Trophoblast cell (in vitro differentiated cells and primary cell): ENCODE data around the gene RAVER2.

Source experiments
- DNase-seq, 2 donors: peaks; one replicate each; pipeline ENCODE4 v3.0.0-alpha.2; 2016
- H2AFZ ChIP-seq: 2 replicates; pipeline ENCODE4 v1.6.1; 2013; ENCODE audit warnings: low read length, moderate library complexity, mild to moderate bottlenecking; ENCODE audit not compliant: insufficient read depth, poor library complexity
- H2AK5ac ChIP-seq: 2 replicates; pipeline ENCODE4 v1.6.1; 2013; ENCODE audit warnings: mild to moderate bottlenecking, low read length
- H2BK120ac ChIP-seq: 2 replicates; pipeline ENCODE4 v1.6.1; 2013; ENCODE audit warnings: low read length, mild to moderate bottlenecking, moderate library complexity; ENCODE audit not compliant: insufficient read depth, poor library complexity
- H2BK12ac ChIP-seq: 2 replicates; pipeline ENCODE4 v1.6.1; 2013; ENCODE audit warnings: mild to moderate bottlenecking, low read length, moderate library complexity
- H2BK5ac ChIP-seq: 2 replicates; pipeline ENCODE4 v1.6.1; 2013; ENCODE audit warnings: low read length, low read depth, moderate library complexity, mild to moderate bottlenecking; ENCODE audit not compliant: poor library complexity
- H3K14ac ChIP-seq: 2 replicates; pipeline ENCODE4 v1.6.1; 2013; ENCODE audit warnings: mild to moderate bottlenecking, low read length
- H3K18ac ChIP-seq: 2 replicates; pipeline ENCODE4 v1.6.1; 2013; ENCODE audit warnings: mild to moderate bottlenecking, low read length
- H3K23ac ChIP-seq: 2 replicates; pipeline ENCODE4 v1.6.1; 2013; ENCODE audit warnings: low read length
- H3K27ac ChIP-seq: 2 replicates; pipeline ENCODE4 v1.5.1; 2013; ENCODE audit warnings: low read depth, mild to moderate bottlenecking, inconsistent platforms, low read length, moderate library complexity
- H3K27me3 ChIP-seq: 2 replicates; pipeline ENCODE4 v1.6.1; 2013; ENCODE audit warnings: inconsistent platforms, mild to moderate bottlenecking, low read length, moderate library complexity; ENCODE audit not compliant: insufficient read depth
- H3K36me3 ChIP-seq, 2 experiments: 1 replicate in 1 of 2; 2 replicates in 1 of 2; pipeline ENCODE4 v1.6.1; 2013; ENCODE audit warnings: low read length in 2 of 2, mild to moderate bottlenecking in 2 of 2, moderate library complexity in 1 of 2; ENCODE audit not compliant: insufficient read depth in 2 of 2, control insufficient read depth in 1 of 2
- H3K4ac ChIP-seq: 2 replicates; pipeline ENCODE4 v1.6.1; 2013; ENCODE audit warnings: low read depth, mild to moderate bottlenecking, low read length, moderate library complexity
- H3K4me1 ChIP-seq, 2 experiments: 1 replicate in 1 of 2; 2 replicates in 1 of 2; pipeline ENCODE4 v1.6.1; 2013; ENCODE audit warnings: low read length in 2 of 2, mild to moderate bottlenecking in 2 of 2, moderate library complexity in 1 of 2; ENCODE audit not compliant: insufficient read depth in 2 of 2, control insufficient read depth in 1 of 2
- H3K4me2 ChIP-seq: 2 replicates; pipeline ENCODE4 v1.6.1; 2013; ENCODE audit warnings: inconsistent platforms, mild to moderate bottlenecking, low read length, moderate library complexity
- H3K4me3 ChIP-seq: 2 replicates; pipeline ENCODE4 v1.5.1; 2013; ENCODE audit warnings: mild to moderate bottlenecking, low read depth, low read length, inconsistent platforms
- H3K79me1 ChIP-seq: one replicate; pipeline ENCODE4 v1.6.1; 2013; ENCODE audit warnings: low read length
- H3K79me2 ChIP-seq: 2 replicates; pipeline ENCODE4 v1.6.1; 2013; ENCODE audit warnings: low read length, mild to moderate bottlenecking; ENCODE audit not compliant: control insufficient read depth, insufficient read depth, poor library complexity
- H3K9ac ChIP-seq: 2 replicates; pipeline ENCODE4 v1.6.1; 2013; ENCODE audit warnings: mild to moderate bottlenecking, low read length
- H3K9me3 ChIP-seq: 2 replicates; pipeline ENCODE4 v1.6.1; 2013; ENCODE audit warnings: low read depth, mild to moderate bottlenecking, control low read depth, inconsistent platforms, low read length; ENCODE audit not compliant: insufficient read depth
- H4K12ac ChIP-seq: 2 replicates; pipeline ENCODE4 v1.6.1; 2013; ENCODE audit warnings: low read depth, mild to moderate bottlenecking, low read length, moderate library complexity
- H4K8ac ChIP-seq: 2 replicates; pipeline ENCODE4 v1.6.1; 2013; ENCODE audit warnings: low read depth, mild to moderate bottlenecking, low read length, moderate library complexity
- H4K91ac ChIP-seq: one replicate; pipeline ENCODE4 v1.6.1; 2013; ENCODE audit warnings: low read depth, mild to moderate bottlenecking, low read length, moderate library complexity
- WGBS: extraction: QIAGEN DNeasy Blood & Tissue Kit; methylation state at CpG from one replicate; pipeline ENCODE4 v1.1.7; 2013; ENCODE audit warnings: missing lambda C conversion rate; ENCODE audit not compliant: insufficient read length, insufficient coverage; ENCODE audit errors: extremely low coverage; 5-methylcytosine and 5-hydroxymethylcytosine counted together

RAVER2 gene

DNA sequence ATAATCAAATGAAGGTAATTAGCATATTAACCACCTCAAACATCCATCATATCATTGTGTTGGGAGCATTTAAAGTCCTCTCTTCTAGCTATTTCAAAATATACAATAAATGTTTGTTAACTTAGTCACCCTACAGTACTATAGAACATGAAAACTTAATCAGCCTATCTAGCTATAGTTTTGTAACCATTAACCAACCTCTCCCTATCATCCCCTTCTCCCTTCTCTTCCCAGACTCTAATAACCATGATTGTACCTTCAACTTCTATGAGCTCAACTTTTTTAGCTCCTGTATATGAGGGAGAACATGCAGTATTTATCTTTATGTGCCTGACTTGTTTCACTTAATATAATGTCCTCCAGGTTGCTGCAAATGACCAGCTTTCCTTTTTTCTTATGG, 54.0 kb downstream of the RAVER2 start:
- H3K4me2 ChIP-seq, result no peak overlapping the region
- no peak overlapping the region for H3K23ac ChIP-seq
- no peak overlapping the region for H3K9ac ChIP-seq
- no peak overlapping the region for H3K18ac ChIP-seq
- H2BK5ac ChIP-seq, result no peak overlapping the region
- no peak overlapping the region for H4K91ac ChIP-seq
- H2BK120ac ChIP-seq, result no peak overlapping the region
- H3K4me1 ChIP-seq, result no peaks in the 10 kb centered on the region
- H4K8ac ChIP-seq, result no peak overlapping the region
- H2BK12ac ChIP-seq, result no peak overlapping the region
- H2AK5ac ChIP-seq, result no peak overlapping the region
- H3K14ac ChIP-seq, result no peak overlapping the region
- H4K12ac ChIP-seq, result no peak overlapping the region
- no peaks in the 10 kb centered on the region for H3K79me1 ChIP-seq
- no peaks in the 10 kb centered on the region for H3K9me3 ChIP-seq
- H3K4ac ChIP-seq, result no peak overlapping the region
- H3K27ac ChIP-seq, result no peak overlapping the region
- no peaks in the 10 kb centered on the region for H3K36me3 ChIP-seq
- no peak overlapping the region for H2AFZ ChIP-seq
- no peak for DNase-seq
- no peak overlapping the region for H3K4me3 ChIP-seq
- no peaks in the 10 kb centered on the region for H3K27me3 ChIP-seq
- no peaks in the 10 kb centered on the region for H3K79me2 ChIP-seq

DNA sequence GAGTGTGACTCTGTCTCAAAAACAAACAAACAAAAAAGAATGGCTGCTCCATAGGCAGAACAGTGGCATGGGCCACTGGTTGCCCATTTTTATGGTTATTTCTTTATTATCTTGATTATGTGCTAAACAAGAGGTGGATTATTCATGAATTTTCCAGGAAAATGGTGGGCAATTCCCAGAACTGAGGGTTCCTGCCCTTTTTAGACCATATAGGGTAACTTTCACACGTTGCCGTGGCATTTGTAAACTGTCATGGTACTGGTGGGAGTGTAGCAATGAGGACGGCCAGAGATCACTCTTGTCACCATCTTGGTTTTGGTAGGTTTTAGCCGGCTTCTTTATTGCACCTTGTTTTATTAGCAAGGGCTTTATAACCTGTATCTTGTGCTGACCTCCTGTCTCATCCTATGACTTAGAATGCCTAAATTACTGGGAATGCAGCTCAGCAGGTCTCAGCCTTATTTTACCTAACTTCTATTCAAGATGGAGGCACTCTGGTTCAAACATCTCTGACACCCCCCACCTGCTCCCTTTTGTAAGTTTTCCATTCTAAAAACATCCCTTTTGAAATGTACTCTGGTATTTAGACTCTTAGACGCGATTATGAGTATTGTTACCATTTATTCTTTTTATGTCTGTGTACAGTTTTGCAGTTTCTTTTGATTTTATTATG, 57.1 kb downstream of the RAVER2 start:
- H3K23ac ChIP-seq, result no peak overlapping the region
- H3K9ac ChIP-seq, result no peak overlapping the region
- no peak overlapping the region for H3K27ac ChIP-seq
- WGBS, result no CpG with 5 or more reads among the region's 6 CpGs
- no peaks in the 10 kb centered on the region for H3K36me3 ChIP-seq
- no peaks in the 10 kb centered on the region for H3K79me2 ChIP-seq
- H2AK5ac ChIP-seq, result no peak overlapping the region
- H3K4me2 ChIP-seq, result no peak overlapping the region
- no peak overlapping the region for H2BK5ac ChIP-seq
- H3K79me1 ChIP-seq, result no peaks in the 10 kb centered on the region
- no peak overlapping the region for H4K8ac ChIP-seq
- H3K18ac ChIP-seq, result no peak overlapping the region
- H2BK120ac ChIP-seq, result no peak overlapping the region
- H3K4me1 ChIP-seq, result no peaks in the 10 kb centered on the region
- H4K12ac ChIP-seq, result no peak overlapping the region
- H3K27me3 ChIP-seq, result no peaks in the 10 kb centered on the region
- H3K4ac ChIP-seq, result no peak overlapping the region
- H3K4me3 ChIP-seq, result no peak overlapping the region
- no peaks in the 10 kb centered on the region for H3K9me3 ChIP-seq
- DNase-seq, result no peak
- no peak overlapping the region for H2AFZ ChIP-seq
- no peak overlapping the region for H4K91ac ChIP-seq
- H3K14ac ChIP-seq, result no peak overlapping the region
- no peak overlapping the region for H2BK12ac ChIP-seq

DNA sequence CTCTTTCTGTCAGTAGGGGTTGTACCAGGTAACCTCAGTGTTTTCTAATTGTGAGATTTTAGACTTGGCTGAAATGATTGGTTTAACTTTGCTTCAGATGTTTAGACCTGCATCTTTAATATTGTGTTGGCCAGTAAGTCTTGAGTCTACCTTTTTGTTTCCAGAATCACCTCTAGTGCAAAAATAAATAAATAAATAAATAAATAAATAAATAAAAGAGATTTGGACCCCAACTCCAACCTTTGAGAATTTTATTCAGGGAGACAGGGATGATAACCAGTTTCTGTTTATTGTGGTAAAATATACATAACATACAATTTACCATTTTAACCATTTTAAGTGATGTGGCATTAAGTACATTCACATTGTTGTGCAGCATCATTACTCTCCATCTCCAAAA, 64.4 kb downstream of the RAVER2 start:
- no peaks in the 10 kb centered on the region for H3K9me3 ChIP-seq
- H3K27ac ChIP-seq, result no peak overlapping the region
- no peaks in the 10 kb centered on the region for H3K79me1 ChIP-seq
- no peak overlapping the region for H2AFZ ChIP-seq
- no peaks in the 10 kb centered on the region for H3K79me2 ChIP-seq
- no peak overlapping the region for H4K91ac ChIP-seq
- H3K9ac ChIP-seq, result no peak overlapping the region
- H3K18ac ChIP-seq, result no peak overlapping the region
- H2BK120ac ChIP-seq, result no peak overlapping the region
- no peaks in the 10 kb centered on the region for H3K27me3 ChIP-seq
- H3K4me3 ChIP-seq, result no peak overlapping the region
- no peak for DNase-seq
- H3K4me2 ChIP-seq, result no peak overlapping the region
- no peak overlapping the region for H4K12ac ChIP-seq
- H3K4ac ChIP-seq, result no peak overlapping the region
- no peaks in the 10 kb centered on the region for H3K36me3 ChIP-seq
- no peaks in the 10 kb centered on the region for H3K4me1 ChIP-seq
- H2BK12ac ChIP-seq, result no peak overlapping the region
- H2BK5ac ChIP-seq, result no peak overlapping the region
- no peak overlapping the region for H2AK5ac ChIP-seq
- H3K14ac ChIP-seq, result no peak overlapping the region
- no peak overlapping the region for H3K23ac ChIP-seq
- no peak overlapping the region for H4K8ac ChIP-seq

DNA sequence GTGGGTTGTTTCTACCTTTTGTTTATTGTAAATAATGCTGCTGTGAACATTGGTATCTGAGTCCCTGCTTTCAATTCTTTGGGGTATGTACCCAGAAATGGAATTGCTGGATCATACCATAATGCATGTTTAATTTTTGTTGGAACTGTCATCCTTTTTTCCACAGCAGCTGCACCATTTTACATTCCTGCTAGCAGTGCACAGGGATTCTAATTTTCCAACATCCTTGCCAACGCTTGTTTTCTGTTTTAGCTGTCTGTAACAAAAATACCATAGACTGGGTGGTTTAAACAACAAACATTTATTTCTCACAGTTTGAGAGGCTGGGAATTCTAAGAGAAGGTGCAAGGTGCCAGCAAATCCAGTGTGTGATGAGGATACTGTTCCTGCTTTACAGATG, 65.1 kb downstream of the RAVER2 start:
- no CpG with 5 or more reads among the region's 1 CpG for WGBS
- Histone ChIP-seq H4K8ac (no peak overlapping the region), H3K9me3 (no peaks in the 10 kb centered on the region), H3K9ac (no peak overlapping the region), H2AK5ac (no peak overlapping the region), H4K12ac (no peak overlapping the region), H2BK12ac (no peak overlapping the region), H3K4me1 (no peaks in the 10 kb centered on the region), H3K27me3 (no peaks in the 10 kb centered on the region), H3K27ac (no peak overlapping the region), H3K23ac (no peak overlapping the region), H3K79me2 (no peaks in the 10 kb centered on the region), H2BK5ac (no peak overlapping the region), H2AFZ (no peak overlapping the region), H3K4me3 (no peak overlapping the region), H4K91ac (no peak overlapping the region), H3K18ac (no peak overlapping the region), H3K4ac (no peak overlapping the region), H3K36me3 (no peaks in the 10 kb centered on the region), H3K79me1 (no peaks in the 10 kb centered on the region), H3K14ac (no peak overlapping the region), H2BK120ac (no peak overlapping the region), H3K4me2 (no peak overlapping the region)
- DNase-seq, result no peak
